ENCODE data around the gene POU5F1. TPM values are rescaled to one million over a fixed set of nuclear protein-coding genes. Genes with fewer than 3 reads are reported as not detected.

The POU5F1 gene
- total and polyA plus RNA-seq, 12 donors, result 0.29 to 2.0 (median 0.39) TPM; not detected in 1

DNA sequence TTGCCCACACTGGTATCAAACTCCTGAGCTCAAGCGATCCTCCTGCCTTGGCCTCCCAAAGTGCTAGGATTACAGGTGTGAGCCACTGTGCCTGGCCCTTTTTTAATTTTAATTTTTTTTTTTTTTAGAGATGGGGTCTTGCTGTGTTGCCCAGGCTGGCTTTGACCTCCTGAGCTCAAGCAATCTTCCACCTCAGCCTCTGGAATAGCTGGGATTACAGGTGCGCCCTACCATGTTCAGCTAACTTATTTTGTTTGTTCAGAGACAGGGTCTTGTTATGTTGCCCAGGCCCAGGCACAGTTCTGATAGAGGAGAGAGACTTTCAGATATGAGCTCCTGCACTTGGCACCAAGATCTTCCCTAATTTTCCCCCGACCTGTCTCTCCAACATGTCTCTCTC lies 39.7 kb downstream of the POU5F1 start:
- H3K27ac ChIP-seq, result no peak overlapping the region
- WGBS, 2 donors, result 96 to 97% methylated on average over 3 of the region's 3 CpGs
- H3K27me3 ChIP-seq, result no peaks in the 10 kb centered on the region
- H3K36me3 ChIP-seq, result no peaks in the 10 kb centered on the region
- H3K4me3 ChIP-seq, result no peak overlapping the region
- DNase-seq (no peak), ATAC-seq (no peak)
- TF ChIP-seq, protein P1, sequence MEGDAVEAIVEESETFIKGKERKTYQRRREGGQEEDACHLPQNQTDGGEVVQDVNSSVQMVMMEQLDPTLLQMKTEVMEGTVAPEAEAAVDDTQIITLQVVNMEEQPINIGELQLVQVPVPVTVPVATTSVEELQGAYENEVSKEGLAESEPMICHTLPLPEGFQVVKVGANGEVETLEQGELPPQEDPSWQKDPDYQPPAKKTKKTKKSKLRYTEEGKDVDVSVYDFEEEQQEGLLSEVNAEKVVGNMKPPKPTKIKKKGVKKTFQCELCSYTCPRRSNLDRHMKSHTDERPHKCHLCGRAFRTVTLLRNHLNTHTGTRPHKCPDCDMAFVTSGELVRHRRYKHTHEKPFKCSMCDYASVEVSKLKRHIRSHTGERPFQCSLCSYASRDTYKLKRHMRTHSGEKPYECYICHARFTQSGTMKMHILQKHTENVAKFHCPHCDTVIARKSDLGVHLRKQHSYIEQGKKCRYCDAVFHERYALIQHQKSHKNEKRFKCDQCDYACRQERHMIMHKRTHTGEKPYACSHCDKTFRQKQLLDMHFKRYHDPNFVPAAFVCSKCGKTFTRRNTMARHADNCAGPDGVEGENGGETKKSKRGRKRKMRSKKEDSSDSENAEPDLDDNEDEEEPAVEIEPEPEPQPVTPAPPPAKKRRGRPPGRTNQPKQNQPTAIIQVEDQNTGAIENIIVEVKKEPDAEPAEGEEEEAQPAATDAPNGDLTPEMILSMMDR (IDR thresholded peaks at IDR 0.05), result no peak
- no peaks in the 10 kb centered on the region for H3K9me3 ChIP-seq
- H3K4me1 ChIP-seq, result peaks cover 8 to 24% (median 18%) of the 10 kb centered on the region in 9 donors
- intact Hi-C loops (cut with DNase I), result loop anchor here in 3 of 10 donors (5.0 to 10.0 kb wide), 2 partner anchors 144 to 237 kb away; partner anchors contain the start of gene HLA-C (in 2 of the 3)

DNA sequence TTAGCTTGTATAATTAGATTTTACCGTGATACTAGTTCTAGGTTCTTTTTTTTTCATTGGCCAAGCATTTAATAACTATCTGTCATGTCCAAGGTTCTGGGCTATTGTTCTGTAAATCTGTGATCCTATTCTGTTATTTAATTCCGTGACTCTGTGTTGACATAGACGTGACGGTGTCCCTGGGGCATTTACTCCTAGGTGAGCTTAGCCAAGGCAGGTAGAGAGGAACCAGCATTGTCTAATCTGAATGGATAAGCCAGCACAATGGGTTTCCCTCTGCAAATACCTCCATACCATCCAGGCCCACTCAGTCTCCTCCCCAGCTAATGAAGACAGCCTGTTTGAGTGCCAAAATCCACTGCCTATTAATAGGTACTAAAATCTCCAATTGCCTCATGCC lies 41.4 kb downstream of the POU5F1 start:
- intact Hi-C loops (cut with DNase I), result no loop called here
- 61 to 69% methylated on average over 4 of the region's 4 CpGs for WGBS, 2 donors
- no peak for DNase-seq
- H3K4me3 ChIP-seq, result no peak overlapping the region
- TF ChIP-seq, protein P1 (IDR thresholded peaks at IDR 0.05), result no peak
- no peak for ATAC-seq
- H3K9me3 ChIP-seq, result no peaks in the 10 kb centered on the region
- H3K36me3 ChIP-seq, result no peaks in the 10 kb centered on the region
- no peak overlapping the region for H3K27ac ChIP-seq
- no peaks in the 10 kb centered on the region for H3K27me3 ChIP-seq
- peaks cover 8 to 40% (median 29%) of the 10 kb centered on the region in 9 donors for H3K4me1 ChIP-seq

DNA sequence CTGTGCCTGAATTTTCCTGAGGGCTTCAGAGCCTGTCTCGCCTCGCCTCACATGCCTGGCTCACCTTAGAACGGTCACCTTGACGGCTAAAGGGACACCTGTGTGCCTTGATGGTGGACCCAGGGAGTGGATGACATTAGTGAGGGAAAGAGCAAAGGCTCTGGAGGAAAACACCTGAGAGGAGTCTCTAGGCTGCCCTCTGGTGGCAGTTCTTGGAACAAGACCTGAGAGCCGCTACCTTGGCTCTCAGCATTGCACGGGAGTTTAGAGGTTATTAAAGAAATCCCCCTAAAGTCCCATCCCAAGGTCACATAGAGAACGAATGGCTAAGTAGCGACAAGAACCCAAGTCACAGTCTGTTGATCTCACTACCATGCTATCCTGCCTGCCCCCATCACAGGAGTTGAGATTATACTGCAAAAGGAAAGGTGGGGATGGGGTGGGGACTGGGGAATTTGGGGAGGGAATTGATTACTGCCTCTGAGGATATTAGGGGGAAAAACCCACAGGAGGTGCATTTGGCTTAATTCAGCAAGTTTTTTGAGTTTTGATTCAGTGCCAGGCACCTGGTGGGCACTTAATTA lies 42.3 kb downstream of the POU5F1 start:
- H3K27ac ChIP-seq, result no peak overlapping the region
- H3K36me3 ChIP-seq, result no peaks in the 10 kb centered on the region
- ATAC-seq (no peak), DNase-seq (peak; percentile 45 to 49)
- intact Hi-C loops (cut with DNase I), result no loop called here
- no peak overlapping the region for H3K4me3 ChIP-seq
- TF ChIP-seq, protein P1 (IDR thresholded peaks at IDR 0.05), result peak; percentile 78 to 90 (median 86)
- H3K4me1 ChIP-seq, result peaks cover 11 to 45% (median 37%) of the 10 kb centered on the region in 9 donors
- no peaks in the 10 kb centered on the region for H3K27me3 ChIP-seq
- 3 to 7% methylated on average over 8 of the region's 8 CpGs for WGBS, 2 donors
- no peaks in the 10 kb centered on the region for H3K9me3 ChIP-seq

DNA sequence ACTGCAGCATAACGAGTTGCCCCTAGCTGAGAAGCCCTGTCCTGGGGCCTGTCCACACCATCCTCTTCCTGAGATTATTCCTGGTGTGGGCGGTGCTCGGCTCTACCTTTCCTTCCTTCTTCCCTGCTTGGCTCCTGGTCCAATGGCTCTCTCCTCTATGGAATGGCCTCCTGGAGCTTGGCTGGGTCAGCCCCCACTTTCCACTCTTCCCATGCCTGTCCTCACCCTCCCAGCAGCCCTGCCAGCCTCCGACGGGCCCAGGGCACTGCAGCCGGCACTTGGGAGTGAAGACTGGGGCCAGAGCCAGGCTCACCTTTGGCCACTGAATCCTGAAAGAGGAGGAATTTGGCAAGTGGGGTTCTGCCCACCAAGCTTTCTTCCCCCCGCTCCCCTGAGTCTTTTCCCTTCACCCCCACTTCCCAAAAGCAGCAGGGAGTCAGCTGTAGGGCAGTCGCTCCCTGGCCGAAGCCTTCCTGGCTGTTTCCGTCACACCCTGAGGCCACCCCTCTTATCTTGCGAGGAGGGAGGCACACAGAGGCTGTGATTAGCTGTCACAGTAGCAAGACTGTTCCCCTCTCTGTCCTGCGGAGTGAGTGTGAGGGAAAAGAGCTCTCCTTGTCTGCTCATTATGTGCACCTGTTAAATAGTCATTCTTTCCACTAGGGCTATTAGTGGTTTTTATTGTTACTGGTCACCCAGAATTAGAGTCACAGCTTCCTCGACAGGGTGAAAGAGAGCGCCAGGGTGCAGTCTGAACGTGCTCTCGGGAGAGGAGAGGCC lies 43.9 kb downstream of the POU5F1 start:
- ATAC-seq, result peak in 5 of 8 donors; percentile 17 to 45 (median 31)
- no peak for DNase-seq

More for the DNA sequence above, 43.9 kb downstream of the POU5F1 start:
- H3K36me3 ChIP-seq, result no peaks in the 10 kb centered on the region
- H3K27me3 ChIP-seq, result no peaks in the 10 kb centered on the region
- H3K27ac ChIP-seq, result peak overlapping the region; percentile 12 to 85 (median 61)
- intact Hi-C loops (cut with DNase I), result no loop called here
- no peak overlapping the region for H3K4me3 ChIP-seq
- TF ChIP-seq, protein P1 (IDR thresholded peaks at IDR 0.05), result no peak
- WGBS, 2 donors, result 51 to 52% methylated on average over 16 of the region's 16 CpGs
- peaks cover 18 to 61% (median 47%) of the 10 kb centered on the region in 9 donors for H3K4me1 ChIP-seq
- no peaks in the 10 kb centered on the region for H3K9me3 ChIP-seq

Measured in heart right ventricle (tissue), 16 donors.